Neutrophil (primary cell): Measurements from ENCODE around the gene HMGB2.

Source experiments
- H3K27ac ChIP-seq: fragments of 200-600 bp; sonication (generic); 2 replicates; pipeline ENCODE4 v1.5.1; 2016; ENCODE audit warnings: mild to moderate bottlenecking, moderate library complexity
- H3K27me3 ChIP-seq: fragments of 200-600 bp; sonication (generic); 2 replicates; pipeline ENCODE4 v1.6.0; 2016; ENCODE audit warnings: mild to moderate bottlenecking
- H3K36me3 ChIP-seq: fragments of 200-600 bp; sonication (generic); 2 replicates; pipeline ENCODE4 v1.5.1; 2017
- H3K4me1 ChIP-seq, 2 experiments: fragments of 200-600 bp in 1 of 2; sonication (generic) in 1 of 2; 1 replicate in 1 of 2; 2 replicates in 1 of 2; pipeline versions ENCODE4 v1.5.1 to v1.6.1; 2013 to 2016; ENCODE audit warnings: low read depth in 1 of 2, low read length in 1 of 2, mild to moderate bottlenecking in 1 of 2, moderate library complexity in 1 of 2; ENCODE audit not compliant: control insufficient read depth in 1 of 2, insufficient read depth in 1 of 2
- H3K4me3 ChIP-seq, 2 experiments: fragments of 200-600 bp in 1 of 2; sonication (generic) in 1 of 2; 1 replicate in 1 of 2; 2 replicates in 1 of 2; pipeline ENCODE4 v1.5.1; 2013 to 2016; ENCODE audit warnings: low read depth in 1 of 2, low read length in 1 of 2, mild to moderate bottlenecking in 1 of 2, moderate library complexity in 1 of 2
- H3K9me3 ChIP-seq: fragments of 200-600 bp; sonication (generic); 2 replicates; pipeline ENCODE4 v1.5.1; 2016
- TF ChIP-seq, protein P1 (sequence below): fragments of 200-600 bp; sonication (generic); IDR thresholded peaks from 2 replicates; pipeline ENCODE4 v1.5.1; 2016; ENCODE audit warnings: antibody characterized with exemption

Gene HMGB2

DNA sequence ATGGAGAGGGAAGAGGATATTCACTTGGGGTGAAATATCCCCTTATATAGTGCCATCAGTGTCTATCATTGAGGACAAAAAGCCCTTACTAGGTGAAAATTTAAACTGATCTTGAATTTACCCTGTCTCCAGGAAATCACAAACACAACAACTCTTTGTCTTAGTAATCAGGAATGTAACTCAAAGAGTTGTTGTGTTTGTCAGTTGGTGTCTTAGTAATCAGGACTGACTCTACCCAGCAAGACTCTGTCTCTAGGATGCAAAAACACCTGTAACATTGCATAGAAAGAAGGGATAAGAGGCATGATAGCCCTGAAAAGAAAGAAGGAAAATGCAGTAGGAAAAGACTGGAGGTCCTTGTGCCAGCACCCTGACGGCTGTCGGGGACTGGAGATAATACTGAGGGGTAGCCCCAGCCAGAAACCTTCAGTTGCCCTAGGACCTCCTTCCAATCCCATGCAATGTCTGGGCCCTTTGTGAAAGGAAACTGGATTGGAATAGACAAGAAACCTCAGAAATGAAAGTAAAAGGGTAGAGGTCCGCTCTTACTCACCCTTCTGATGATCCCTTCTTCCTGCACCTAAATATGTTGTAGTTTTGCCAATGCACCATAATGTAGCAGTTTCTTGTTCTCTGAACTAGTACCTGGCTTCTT, 45.3 kb downstream of the HMGB2 start:
- no peaks in the 10 kb centered on the region for H3K27me3 ChIP-seq
- peaks cover 0 to 9% of the 10 kb centered on the region in 2 experiments for H3K4me1 ChIP-seq
- H3K27ac ChIP-seq: peak overlapping the region; percentile 7
- TF ChIP-seq, protein P1, sequence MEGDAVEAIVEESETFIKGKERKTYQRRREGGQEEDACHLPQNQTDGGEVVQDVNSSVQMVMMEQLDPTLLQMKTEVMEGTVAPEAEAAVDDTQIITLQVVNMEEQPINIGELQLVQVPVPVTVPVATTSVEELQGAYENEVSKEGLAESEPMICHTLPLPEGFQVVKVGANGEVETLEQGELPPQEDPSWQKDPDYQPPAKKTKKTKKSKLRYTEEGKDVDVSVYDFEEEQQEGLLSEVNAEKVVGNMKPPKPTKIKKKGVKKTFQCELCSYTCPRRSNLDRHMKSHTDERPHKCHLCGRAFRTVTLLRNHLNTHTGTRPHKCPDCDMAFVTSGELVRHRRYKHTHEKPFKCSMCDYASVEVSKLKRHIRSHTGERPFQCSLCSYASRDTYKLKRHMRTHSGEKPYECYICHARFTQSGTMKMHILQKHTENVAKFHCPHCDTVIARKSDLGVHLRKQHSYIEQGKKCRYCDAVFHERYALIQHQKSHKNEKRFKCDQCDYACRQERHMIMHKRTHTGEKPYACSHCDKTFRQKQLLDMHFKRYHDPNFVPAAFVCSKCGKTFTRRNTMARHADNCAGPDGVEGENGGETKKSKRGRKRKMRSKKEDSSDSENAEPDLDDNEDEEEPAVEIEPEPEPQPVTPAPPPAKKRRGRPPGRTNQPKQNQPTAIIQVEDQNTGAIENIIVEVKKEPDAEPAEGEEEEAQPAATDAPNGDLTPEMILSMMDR: no peak
- H3K9me3 ChIP-seq: no peaks in the 10 kb centered on the region
- H3K4me3 ChIP-seq: no peak overlapping the region
- H3K36me3 ChIP-seq: peaks cover 5% of the 10 kb centered on the region

- Histone ChIP-seq H3K4me1 (peaks cover 0 to 9% of the 10 kb centered on the region in 2 experiments), H3K9me3 (no peaks in the 10 kb centered on the region), H3K36me3 (no peaks in the 10 kb centered on the region), H3K27me3 (no peaks in the 10 kb centered on the region), H3K4me3 (no peak overlapping the region), H3K27ac (no peak overlapping the region)
- TF ChIP-seq, protein P1: peak; percentile 68
Observed at GRCh38 chr4:173288296-173288695, 45.9 kb downstream of the HMGB2 start.

DNA sequence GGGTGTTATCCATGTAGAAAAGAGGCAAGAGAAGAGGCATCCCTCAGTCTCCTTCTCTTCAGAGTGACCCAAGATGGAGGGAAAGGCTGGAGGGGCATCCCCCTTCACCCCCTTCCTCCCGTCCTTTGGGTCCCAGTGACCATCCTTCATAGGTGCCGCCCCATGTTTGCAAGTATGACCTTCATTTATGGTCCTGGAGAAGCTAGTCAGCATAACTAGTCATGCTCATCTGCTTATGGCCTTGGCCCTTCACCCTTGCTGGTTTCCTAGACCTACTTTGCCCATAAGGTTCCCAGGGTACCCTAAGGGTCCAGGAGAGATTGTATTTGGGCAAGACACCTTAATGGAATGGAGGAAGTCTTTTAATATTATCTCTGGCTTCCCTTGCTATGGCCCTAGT, 46.7 kb downstream of the HMGB2 start:
- Histone ChIP-seq H3K4me1 (peaks cover 0 to 9% of the 10 kb centered on the region in 2 experiments), H3K36me3 (no peaks in the 10 kb centered on the region), H3K9me3 (no peaks in the 10 kb centered on the region), H3K4me3 (no peak overlapping the region), H3K27ac (no peak overlapping the region), H3K27me3 (no peaks in the 10 kb centered on the region)
- TF ChIP-seq, protein P1: no peak

GRCh38 chr4:173284463-173284862, 49.7 kb downstream of the HMGB2 start:
- TF ChIP-seq, protein P1: no peak
- Histone ChIP-seq H3K27me3 (no peaks in the 10 kb centered on the region), H3K9me3 (no peaks in the 10 kb centered on the region), H3K36me3 (no peaks in the 10 kb centered on the region), H3K4me3 (no peak overlapping the region), H3K27ac (no peak overlapping the region), H3K4me1 (peaks cover 10 to 25% of the 10 kb centered on the region in 2 experiments)

GRCh38 chr4:173282626-173283025, 51.5 kb downstream of the HMGB2 start:
- H3K27ac ChIP-seq: no peak overlapping the region
- H3K27me3 ChIP-seq: no peaks in the 10 kb centered on the region
- peaks cover 10 to 16% of the 10 kb centered on the region in 2 experiments for H3K4me1 ChIP-seq
- no peaks in the 10 kb centered on the region for H3K36me3 ChIP-seq
- H3K9me3 ChIP-seq: no peaks in the 10 kb centered on the region
- TF ChIP-seq, protein P1: no peak
- no peak overlapping the region for H3K4me3 ChIP-seq
